ENCODE data around the gene SREK1. TPM values are rescaled to one million over a fixed set of nuclear protein-coding genes. Genes with fewer than 3 reads are reported as not detected.
"Not testable (repeated sequence)": the region's sequence is repeated elsewhere in the genome, so short reads cannot be mapped to it uniquely, and the experiment has no call there.

SREK1 gene
- total RNA-seq, 2 donors from 2014 or later = 65.2 to 67.5 TPM

DNA sequence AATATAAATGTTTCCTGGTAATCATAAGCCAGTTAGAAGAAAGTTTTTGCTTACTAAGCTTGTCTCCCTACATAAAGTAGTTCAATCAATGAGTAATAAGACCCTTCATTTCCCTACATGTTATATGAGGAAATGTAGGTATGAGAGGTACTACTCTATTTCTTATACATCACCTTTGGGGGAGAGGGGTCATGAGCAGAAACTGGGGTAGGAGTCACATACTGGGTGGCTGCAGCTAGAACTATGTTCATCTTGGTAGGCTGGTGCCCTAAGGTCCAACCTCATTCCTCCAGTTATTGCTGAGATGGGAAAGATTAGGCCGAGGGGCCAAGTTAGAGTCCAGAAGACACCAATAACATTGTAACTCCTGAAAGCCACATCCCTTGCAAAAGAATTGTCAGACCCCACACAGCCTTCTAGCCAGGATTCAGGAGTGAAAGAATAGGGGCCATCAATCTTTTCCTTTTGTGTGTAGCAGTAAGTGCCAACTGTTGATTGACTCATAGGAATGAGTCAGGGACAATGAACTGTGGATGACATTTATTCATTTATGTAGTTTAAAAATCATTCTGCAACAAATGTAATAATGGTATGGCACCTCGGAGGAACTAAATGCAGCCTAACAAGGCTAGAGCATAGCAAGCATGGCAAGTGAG lies 21.6 kb upstream of the SREK1 start:
- 88% methylated on average over 2 of the region's 2 CpGs for WGBS
- H3K9me3 ChIP-seq = no peaks in the 10 kb centered on the region
- intact Hi-C loops (cut with DNase I) = no loop called here
- H3K4me1 ChIP-seq (replicated peaks) = no peaks in the 10 kb centered on the region
- no peak for DNase-seq (ENCODE audit: low spot score)
- no peak overlapping the region for H3K4me3 ChIP-seq
- no peaks in the 10 kb centered on the region for H3K27me3 ChIP-seq (replicated peaks; ENCODE audit: insufficient read depth)
- TF ChIP-seq POLR2A (IDR thresholded peaks at IDR 0.05) (no peak), POLR2AphosphoS5 (IDR thresholded peaks at IDR 0.05) (no peak), CTCF (IDR thresholded peaks at IDR 0.05) (no peak)
- H3K36me3 ChIP-seq = no peaks in the 10 kb centered on the region
- no peak overlapping the region for H3K27ac ChIP-seq

- no peaks in the 10 kb centered on the region for H3K36me3 ChIP-seq
- no peak overlapping the region for H3K4me3 ChIP-seq
- no peak overlapping the region for H3K27ac ChIP-seq
- intact Hi-C loops (cut with DNase I) = no loop called here
- WGBS = 65% methylated on average over 4 of the region's 4 CpGs
- peaks cover 5% of the 10 kb centered on the region for H3K4me1 ChIP-seq (replicated peaks)
- DNase-seq (ENCODE audit: low spot score) = no peak
- no peaks in the 10 kb centered on the region for H3K27me3 ChIP-seq (replicated peaks; ENCODE audit: insufficient read depth)
- H3K9me3 ChIP-seq = no peaks in the 10 kb centered on the region
- TF ChIP-seq POLR2AphosphoS5 (IDR thresholded peaks at IDR 0.05) = no peak
- TF ChIP-seq POLR2A (IDR thresholded peaks at IDR 0.05) = no peak
- no peak for TF ChIP-seq CTCF (IDR thresholded peaks at IDR 0.05)
Observed at GRCh38 chr5:66129144-66129543, 15.0 kb upstream of the SREK1 start.

GRCh38 chr5:66130493-66130892 lies 13.6 kb upstream of the SREK1 start:
- no peak for TF ChIP-seq CTCF (IDR thresholded peaks at IDR 0.05)
- TF ChIP-seq POLR2A (IDR thresholded peaks at IDR 0.05) = no peak
- no peak for TF ChIP-seq POLR2AphosphoS5 (IDR thresholded peaks at IDR 0.05)
- H3K4me3 ChIP-seq = no peak overlapping the region
- intact Hi-C loops (cut with DNase I) = no loop called here
- no peak overlapping the region for H3K27ac ChIP-seq
- H3K36me3 ChIP-seq = no peaks in the 10 kb centered on the region
- H3K4me1 ChIP-seq (replicated peaks) = peaks cover 9% of the 10 kb centered on the region
- no peaks in the 10 kb centered on the region for H3K9me3 ChIP-seq
- WGBS = 95% methylated on average over 1 of the region's 1 CpG
- no peaks in the 10 kb centered on the region for H3K27me3 ChIP-seq (replicated peaks; ENCODE audit: insufficient read depth)
- DNase-seq (ENCODE audit: low spot score) = no peak

- Histone ChIP-seq H3K27me3 (replicated peaks; ENCODE audit: insufficient read depth) (no peaks in the 10 kb centered on the region), H3K27ac (no peak overlapping the region), H3K4me3 (no peak overlapping the region), H3K36me3 (no peaks in the 10 kb centered on the region), H3K4me1 (replicated peaks) (peaks cover 9% of the 10 kb centered on the region), H3K9me3 (no peaks in the 10 kb centered on the region)
- DNase-seq (ENCODE audit: low spot score) = peak; percentile 6
- TF ChIP-seq POLR2A (IDR thresholded peaks at IDR 0.05) (no peak), POLR2AphosphoS5 (IDR thresholded peaks at IDR 0.05) (no peak), CTCF (IDR thresholded peaks at IDR 0.05) (no peak)
- WGBS = 65% methylated on average over 1 of the region's 1 CpG
- intact Hi-C loops (cut with DNase I) = no loop called here
Observed at GRCh38 chr5:66134407-66134861, 9.7 kb upstream of the SREK1 start.

DNA sequence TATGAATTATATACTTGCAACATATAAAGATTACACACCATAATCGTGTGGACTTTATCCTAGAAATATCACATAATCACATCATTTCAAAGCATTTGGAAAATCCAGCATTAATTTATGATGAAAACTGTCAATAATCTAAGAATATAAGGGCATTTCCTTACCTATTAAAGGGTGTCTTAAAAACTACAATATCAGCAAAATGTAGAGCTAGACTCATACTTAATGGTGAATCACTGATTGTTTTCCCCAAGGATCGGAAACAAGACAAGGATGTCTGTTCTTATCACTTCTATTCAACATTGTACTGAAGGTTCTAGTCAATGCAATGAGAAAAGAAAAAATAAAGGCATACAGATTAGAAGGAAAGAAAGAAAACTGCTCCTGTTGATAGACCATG lies 8.0 kb upstream of the SREK1 start:
- intact Hi-C loops (cut with DNase I) = no loop called here
- no peaks in the 10 kb centered on the region for H3K27me3 ChIP-seq (replicated peaks; ENCODE audit: insufficient read depth)
- no peak overlapping the region for H3K4me3 ChIP-seq
- H3K9me3 ChIP-seq = no peaks in the 10 kb centered on the region
- H3K27ac ChIP-seq = no peak overlapping the region
- TF ChIP-seq CTCF (IDR thresholded peaks at IDR 0.05) = no peak
- no peak for TF ChIP-seq POLR2AphosphoS5 (IDR thresholded peaks at IDR 0.05)
- TF ChIP-seq POLR2A (IDR thresholded peaks at IDR 0.05) = no peak
- DNase-seq (ENCODE audit: low spot score) = no peak
- H3K36me3 ChIP-seq = no peaks in the 10 kb centered on the region
- 95% methylated on average over 2 of the region's 2 CpGs for WGBS
- H3K4me1 ChIP-seq (replicated peaks) = peaks cover 9% of the 10 kb centered on the region

DNA sequence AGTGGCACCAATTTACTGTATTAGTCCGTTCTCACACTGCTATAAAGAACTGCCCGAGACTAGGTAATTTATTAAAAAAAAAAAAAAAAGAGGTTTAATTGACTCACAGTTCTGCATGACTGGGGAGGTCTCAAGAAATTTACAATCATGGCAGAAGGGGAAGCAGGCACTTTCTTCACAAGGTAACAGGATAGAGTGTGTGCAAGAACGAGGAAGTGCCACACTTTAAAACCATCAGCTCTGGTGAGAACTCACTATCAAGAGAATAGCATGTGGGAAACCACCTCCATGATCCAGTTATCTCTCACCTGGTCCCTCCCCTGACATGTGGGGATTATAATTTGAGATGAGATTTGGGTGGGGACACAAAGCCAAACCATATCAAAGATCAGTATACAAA lies 7.2 kb upstream of the SREK1 start:
- H3K27ac ChIP-seq; H3K4me3 ChIP-seq; H3K4me1 ChIP-seq (replicated peaks); DNase-seq (ENCODE audit: low spot score); intact Hi-C loops (cut with DNase I); H3K9me3 ChIP-seq; H3K27me3 ChIP-seq (replicated peaks; ENCODE audit: insufficient read depth); H3K36me3 ChIP-seq: not testable (repeated sequence)
- WGBS = 87% methylated on average over 3 of the region's 3 CpGs

Measured in prostate gland (tissue), 2 donors.